22Rv1 (cell line): ENCODE measurements around the gene PCNP.

Experiments used
- ZFX ChIP-seq: fragments of 450-650 bp; IDR thresholded peaks from 2 replicates; pipeline ENCODE4 v1.6.1; 2017; ENCODE audit warnings: antibody characterized with exemption, borderline replicate concordance
- TF ChIP-seq, protein P1 (sequence below): fragments of 450-650 bp; IDR thresholded peaks from 2 replicates; pipeline ENCODE4 v1.5.1; 2017; ENCODE audit warnings: mild to moderate bottlenecking

DNA sequence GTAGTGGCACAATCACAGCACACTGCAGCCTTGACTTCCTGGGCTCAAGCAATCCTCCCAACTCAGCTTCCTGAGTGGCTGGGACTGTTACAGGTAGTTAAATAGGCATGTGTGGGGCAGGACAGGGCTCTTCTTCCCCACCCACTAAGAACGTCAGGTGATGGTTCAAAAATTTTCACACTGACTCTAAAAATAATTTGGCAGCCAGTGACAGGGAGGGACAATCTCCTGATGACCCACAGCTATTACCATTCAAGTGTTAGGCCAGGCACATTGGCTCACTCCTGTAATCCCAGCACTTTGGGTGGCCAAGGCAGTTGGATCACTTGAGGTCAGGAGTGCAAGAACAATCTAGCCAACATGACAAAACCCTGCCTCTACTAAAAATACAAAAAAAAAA lies 24.5 kb upstream of the PCNP start:
- TF ChIP-seq, protein P1, sequence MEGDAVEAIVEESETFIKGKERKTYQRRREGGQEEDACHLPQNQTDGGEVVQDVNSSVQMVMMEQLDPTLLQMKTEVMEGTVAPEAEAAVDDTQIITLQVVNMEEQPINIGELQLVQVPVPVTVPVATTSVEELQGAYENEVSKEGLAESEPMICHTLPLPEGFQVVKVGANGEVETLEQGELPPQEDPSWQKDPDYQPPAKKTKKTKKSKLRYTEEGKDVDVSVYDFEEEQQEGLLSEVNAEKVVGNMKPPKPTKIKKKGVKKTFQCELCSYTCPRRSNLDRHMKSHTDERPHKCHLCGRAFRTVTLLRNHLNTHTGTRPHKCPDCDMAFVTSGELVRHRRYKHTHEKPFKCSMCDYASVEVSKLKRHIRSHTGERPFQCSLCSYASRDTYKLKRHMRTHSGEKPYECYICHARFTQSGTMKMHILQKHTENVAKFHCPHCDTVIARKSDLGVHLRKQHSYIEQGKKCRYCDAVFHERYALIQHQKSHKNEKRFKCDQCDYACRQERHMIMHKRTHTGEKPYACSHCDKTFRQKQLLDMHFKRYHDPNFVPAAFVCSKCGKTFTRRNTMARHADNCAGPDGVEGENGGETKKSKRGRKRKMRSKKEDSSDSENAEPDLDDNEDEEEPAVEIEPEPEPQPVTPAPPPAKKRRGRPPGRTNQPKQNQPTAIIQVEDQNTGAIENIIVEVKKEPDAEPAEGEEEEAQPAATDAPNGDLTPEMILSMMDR = no peak
- no peak for TF ChIP-seq ZFX
